Ovary (tissue), 3 donors: ENCODE measurements around the gene SRPK3.

Experiments used
- EP300 ChIP-seq: sonication (generic); formaldehyde crosslinking; IDR thresholded peaks from one replicate; pipeline ENCODE4 v1.6.1; 2017; ENCODE audit warnings: antibody characterized with exemption
- POLR2A ChIP-seq: fragments of 450-650 bp; IDR thresholded peaks from one replicate; pipeline ENCODE4 v1.6.1; 2017; ENCODE audit warnings: antibody characterized with exemption, mild to moderate bottlenecking, moderate library complexity
- TF ChIP-seq, protein P1 (sequence below), 3 donors: fragments of 450-650 bp in 2 of 3; fragments of 200-600 bp in 1 of 3; IDR thresholded peaks; one replicate each; pipeline versions ENCODE4 v1.5.1 to v1.8.0; 2016 to 2022; ENCODE audit warnings: antibody characterized with exemption in 3 of 3, mild to moderate bottlenecking in 1 of 3
- donor health status: DM: no; HTN: no; CAD: no.

DNA sequence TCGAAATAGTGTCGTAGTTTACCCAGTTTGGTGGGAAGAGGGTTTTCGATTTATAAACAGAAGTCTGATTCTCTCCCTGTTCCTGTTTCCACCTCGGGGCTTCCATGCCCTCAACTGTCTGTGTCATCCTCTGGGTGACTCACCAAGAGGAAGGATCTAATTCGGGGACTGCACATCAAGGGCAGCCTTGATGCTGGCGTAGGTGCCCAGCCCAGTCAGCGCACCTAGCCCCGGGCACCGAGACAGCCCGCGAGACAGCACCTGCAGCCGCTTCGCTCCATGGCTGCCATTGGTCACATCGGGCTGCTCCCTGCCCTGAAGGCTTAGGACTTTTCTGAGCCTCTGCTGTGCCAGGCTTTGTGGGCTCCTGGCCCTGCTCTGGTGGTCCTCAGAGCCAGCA is 48.4 kb upstream of the SRPK3 start:
- TF ChIP-seq POLR2A = no peak
- TF ChIP-seq, protein P1, sequence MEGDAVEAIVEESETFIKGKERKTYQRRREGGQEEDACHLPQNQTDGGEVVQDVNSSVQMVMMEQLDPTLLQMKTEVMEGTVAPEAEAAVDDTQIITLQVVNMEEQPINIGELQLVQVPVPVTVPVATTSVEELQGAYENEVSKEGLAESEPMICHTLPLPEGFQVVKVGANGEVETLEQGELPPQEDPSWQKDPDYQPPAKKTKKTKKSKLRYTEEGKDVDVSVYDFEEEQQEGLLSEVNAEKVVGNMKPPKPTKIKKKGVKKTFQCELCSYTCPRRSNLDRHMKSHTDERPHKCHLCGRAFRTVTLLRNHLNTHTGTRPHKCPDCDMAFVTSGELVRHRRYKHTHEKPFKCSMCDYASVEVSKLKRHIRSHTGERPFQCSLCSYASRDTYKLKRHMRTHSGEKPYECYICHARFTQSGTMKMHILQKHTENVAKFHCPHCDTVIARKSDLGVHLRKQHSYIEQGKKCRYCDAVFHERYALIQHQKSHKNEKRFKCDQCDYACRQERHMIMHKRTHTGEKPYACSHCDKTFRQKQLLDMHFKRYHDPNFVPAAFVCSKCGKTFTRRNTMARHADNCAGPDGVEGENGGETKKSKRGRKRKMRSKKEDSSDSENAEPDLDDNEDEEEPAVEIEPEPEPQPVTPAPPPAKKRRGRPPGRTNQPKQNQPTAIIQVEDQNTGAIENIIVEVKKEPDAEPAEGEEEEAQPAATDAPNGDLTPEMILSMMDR (IDR thresholded peaks at IDR 0.05) = no peak
- no peak for TF ChIP-seq EP300
